ENCODE results near the gene ZNF292.
"Not testable (repeated sequence)": the region's sequence is repeated elsewhere in the genome, so short reads cannot be mapped to it uniquely, and the experiment has no call there.

Gene ZNF292

GRCh38 chr6:87222676-87223075 lies 67.3 kb downstream of the ZNF292 start:
- DNase-seq = no peak

DNA sequence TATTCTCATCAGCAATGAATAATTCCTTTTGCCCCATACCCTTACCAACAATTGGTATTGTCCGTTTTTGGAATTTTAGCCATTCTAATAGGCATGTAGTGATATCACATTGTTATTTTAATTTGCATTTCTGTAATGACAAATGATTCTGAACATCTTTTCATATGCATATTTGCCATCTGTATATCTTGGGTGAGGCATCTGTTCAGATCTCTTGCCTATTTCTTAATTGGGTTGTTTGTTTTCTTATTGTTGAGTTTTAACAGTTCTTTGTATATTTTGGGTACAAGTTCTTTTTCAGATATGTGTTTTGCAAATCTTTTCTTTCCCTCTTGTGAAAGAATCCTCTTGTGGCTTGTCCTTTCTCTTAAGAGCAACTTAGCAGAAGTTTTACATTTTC lies 69.6 kb downstream of the ZNF292 start:
- no peak for DNase-seq

DNA sequence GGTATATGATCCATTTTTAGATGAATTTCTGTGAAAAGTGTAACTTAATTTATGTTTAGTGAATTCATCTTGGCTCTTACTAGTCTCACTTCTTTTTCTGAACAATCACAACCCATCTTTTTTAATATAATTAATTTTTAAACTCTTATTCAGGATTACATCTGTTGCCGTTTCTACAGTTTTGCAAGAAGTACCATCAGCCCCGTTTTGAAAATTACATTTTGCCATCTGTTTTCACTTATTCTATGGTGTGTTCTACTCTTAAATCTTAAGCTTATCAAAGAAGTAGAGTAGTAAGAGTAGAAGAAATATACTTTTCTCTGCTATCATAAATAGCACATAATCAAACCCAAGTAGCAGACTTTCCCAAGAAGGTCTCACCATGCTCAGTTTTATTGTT lies 70.1 kb downstream of the ZNF292 start:
- no peak for DNase-seq

GRCh38 chr6:87225937-87226336 lies 70.6 kb downstream of the ZNF292 start:
- DNase-seq = no peak

DNA sequence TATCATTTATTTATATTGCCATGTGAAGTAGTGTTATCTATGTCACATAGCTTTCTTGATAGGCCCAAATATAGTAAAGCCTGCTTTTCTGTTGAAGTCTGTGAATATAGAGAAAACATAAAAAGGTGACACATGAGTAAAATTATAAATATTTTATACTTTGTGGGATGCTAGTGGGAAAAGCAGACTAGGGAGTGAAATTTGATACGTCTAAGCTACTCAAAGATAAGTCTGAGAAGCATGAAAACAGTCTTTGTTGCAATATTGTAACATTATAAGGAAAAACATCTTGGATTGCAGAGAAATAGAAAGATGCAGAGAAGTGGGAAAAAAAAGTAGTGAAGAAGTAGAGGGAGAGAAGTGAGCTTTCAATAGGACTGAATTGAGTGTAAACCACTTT lies 75.4 kb downstream of the ZNF292 start:
- no peak for DNase-seq

- DNase-seq = no peak
Measured at GRCh38 chr6:87237804-87238203, 82.4 kb downstream of the ZNF292 start.

DNA sequence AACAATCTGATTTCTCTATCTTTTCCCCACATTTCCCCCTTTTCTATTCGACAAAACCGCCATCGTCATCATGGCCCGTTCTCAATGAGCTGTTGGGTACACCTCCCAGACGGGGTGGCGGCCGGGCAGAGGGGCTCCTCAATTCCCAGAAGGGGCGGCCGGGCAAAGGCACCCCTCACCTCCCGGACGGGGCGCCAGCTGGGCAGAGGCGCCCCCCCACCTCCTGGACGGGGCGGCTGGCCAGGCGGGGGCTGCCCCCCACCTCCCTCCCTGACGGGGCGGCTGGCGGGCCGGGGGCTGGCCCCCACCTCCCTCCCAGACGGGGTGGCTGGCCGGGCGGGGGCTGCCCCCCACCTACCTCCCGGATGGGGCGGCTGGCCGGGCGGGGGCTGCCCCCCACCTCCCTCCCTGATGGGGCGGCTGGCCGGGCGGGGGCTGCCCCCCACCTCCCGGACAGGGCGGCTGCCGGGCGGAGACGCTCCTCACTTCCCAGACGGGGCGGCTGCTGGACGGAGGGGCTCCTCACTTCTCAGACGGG lies 83.8 kb downstream of the ZNF292 start:
- DNase-seq = not testable (repeated sequence)

GRCh38 chr6:87241304-87241703 lies 85.9 kb downstream of the ZNF292 start:
- DNase-seq = no peak

- no peak for DNase-seq
Measured at GRCh38 chr6:87242311-87242710, 86.9 kb downstream of the ZNF292 start.

GRCh38 chr6:87243812-87244211 lies 88.4 kb downstream of the ZNF292 start:
- no peak for DNase-seq

GRCh38 chr6:87244380-87244779 lies 89.0 kb downstream of the ZNF292 start:
- DNase-seq = no peak

GRCh38 chr6:87250019-87250418 lies 94.7 kb downstream of the ZNF292 start:
- no peak for DNase-seq

- no peak for DNase-seq
Measured at GRCh38 chr6:87251225-87251624, 95.9 kb downstream of the ZNF292 start.

GRCh38 chr6:87251725-87252124 lies 96.4 kb downstream of the ZNF292 start:
- DNase-seq = no peak

GRCh38 chr6:87257046-87257445 lies 101.7 kb downstream of the ZNF292 start:
- no peak for DNase-seq

DNA sequence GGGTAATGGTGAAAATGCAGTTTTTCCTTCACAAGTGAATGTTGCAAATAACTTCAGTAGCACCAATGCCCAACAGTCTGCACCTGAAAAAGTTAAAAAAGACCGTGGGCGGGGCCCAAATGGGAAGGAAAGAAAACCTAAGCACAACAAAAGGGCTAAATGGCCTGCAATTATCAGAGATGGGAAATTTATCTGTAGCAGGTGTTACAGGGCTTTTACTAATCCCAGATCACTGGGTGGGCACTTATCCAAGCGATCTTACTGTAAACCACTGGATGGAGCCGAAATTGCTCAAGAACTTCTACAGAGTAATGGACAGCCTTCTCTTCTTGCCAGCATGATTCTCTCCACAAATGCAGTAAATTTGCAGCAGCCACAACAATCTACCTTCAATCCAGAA lies 102.2 kb downstream of the ZNF292 start:
- DNase-seq = no peak

- DNase-seq = no peak
Measured at GRCh38 chr6:87257975-87258374, 102.6 kb downstream of the ZNF292 start.

- DNase-seq = no peak
Measured at GRCh38 chr6:87259791-87260190, 104.4 kb downstream of the ZNF292 start.

DNA sequence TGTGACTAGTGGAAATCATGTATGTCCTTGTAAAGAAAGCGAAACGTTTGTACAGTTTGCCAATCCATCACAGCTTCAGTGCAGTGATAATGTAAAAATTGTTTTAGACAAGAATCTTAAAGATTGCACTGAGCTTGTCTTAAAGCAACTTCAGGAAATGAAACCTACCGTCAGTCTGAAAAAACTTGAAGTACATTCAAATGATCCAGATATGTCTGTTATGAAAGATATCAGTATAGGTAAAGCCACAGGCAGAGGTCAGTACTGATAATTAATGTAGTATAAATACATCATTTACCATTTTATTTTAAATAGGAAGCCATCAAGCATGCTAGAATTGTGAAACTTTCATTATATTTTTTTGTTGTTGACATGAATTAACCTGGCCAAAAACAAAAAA lies 106.2 kb downstream of the ZNF292 start:
- DNase-seq = no peak

DNA sequence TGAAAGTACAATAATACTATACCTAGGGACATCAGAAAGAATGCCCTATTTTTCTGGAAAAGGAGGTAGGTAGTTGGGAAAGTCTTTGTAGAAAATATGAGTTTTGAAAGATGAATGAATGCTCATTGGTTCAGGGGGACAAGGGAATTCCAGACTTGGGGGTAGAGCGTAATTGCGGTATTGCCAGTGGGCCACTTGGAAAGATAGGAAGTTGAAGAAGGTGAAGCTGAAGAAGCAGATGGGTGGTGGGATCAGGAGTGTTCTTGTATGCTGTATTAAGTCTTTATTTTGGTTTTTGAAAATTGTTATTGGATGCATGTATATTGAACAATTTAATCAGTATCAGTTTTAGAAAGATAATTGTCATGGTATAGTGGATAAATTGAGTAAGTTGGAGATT lies 109.1 kb downstream of the ZNF292 start:
- DNase-seq = no peak

- DNase-seq = no peak
Measured at GRCh38 chr6:87274660-87275274, 119.4 kb downstream of the ZNF292 start.

DNA sequence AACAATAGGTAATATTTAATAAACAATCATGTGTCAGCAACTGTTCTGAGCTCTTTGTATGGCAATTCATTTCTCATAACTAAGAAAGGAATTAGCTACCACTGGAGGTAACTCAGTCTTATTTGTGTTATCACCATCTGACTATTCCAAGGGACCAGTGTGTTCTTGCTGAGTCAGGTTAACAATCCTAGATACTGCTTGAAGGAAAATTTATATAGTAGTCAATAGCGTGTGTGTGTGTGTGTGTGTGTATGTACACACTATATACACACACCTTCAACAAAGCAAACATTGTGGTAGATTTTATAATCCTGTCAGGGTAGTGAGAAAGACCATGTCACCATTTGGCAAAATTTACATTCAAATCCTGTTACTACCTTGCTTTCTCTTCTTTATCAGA lies 121.3 kb downstream of the ZNF292 start:
- no peak for DNase-seq

DNA sequence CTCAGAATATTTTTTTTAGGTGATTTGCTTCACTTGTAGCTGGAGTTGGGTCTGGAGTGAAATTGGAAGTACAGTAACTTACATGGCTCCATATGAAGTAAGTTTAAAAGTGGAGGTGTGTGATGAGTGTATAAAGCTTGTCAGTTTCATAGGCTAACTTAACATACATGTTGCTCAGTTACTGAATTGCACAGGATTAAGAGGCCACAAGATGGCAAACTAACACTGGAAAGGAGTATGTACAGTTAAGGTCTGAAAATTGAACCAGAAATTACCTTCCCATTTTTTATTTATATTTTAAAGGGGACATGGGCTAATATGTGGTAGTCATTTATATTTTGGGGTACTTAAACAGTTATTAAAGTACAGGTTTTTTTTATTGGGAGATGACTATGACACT lies 121.8 kb downstream of the ZNF292 start:
- no peak for DNase-seq

- DNase-seq = no peak
Measured at GRCh38 chr6:87279196-87279595, 123.8 kb downstream of the ZNF292 start.

- no peak for DNase-seq
Measured at GRCh38 chr6:87281426-87281825, 126.1 kb downstream of the ZNF292 start.

Measured in femur (tissue), 1 donor.